Liver (tissue), 2 donors: ENCODE data around the gene HMGN3.

Source experiments
- CTCF ChIP-seq: fragments of 150-350 bp; IDR thresholded peaks from 2 replicates; pipeline ENCODE4 v1.5.1; 2017; ENCODE audit warnings: improper control_type of control experiment, low read depth, low read length; ENCODE audit not compliant: missing input control
- MAX ChIP-seq: IDR thresholded peaks from 2 replicates; pipeline ENCODE4 v1.6.1; 2016; ENCODE audit warnings: antibody characterized with exemption
- REST ChIP-seq: IDR thresholded peaks from 2 replicates; pipeline ENCODE4 v1.6.1; 2016; ENCODE audit warnings: antibody characterized with exemption, mild to moderate bottlenecking
- donor health status: healthy.

- TF ChIP-seq CTCF (no peak), MAX (no peak), REST (no peak)
Observed at GRCh38 chr6:79249136-79249535, 14.7 kb upstream of the HMGN3 start.
